Endothelial cell (in vitro differentiated cells): ENCODE data around the gene PPP6R2. TPM values are rescaled to one million over a fixed set of nuclear protein-coding genes. Genes with fewer than 3 reads are reported as not detected.

ENCODE experiments used
- DNase-seq: peaks from one replicate; pipeline ENCODE4 v3.0.0; 2021; ENCODE audit warnings: low spot score
- H3K27ac Mint-ChIP-seq: one replicate; pipeline ENCODE4 v1.8.0; 2021; ENCODE audit warnings: mixed read lengths, inconsistent platforms; ENCODE audit not compliant: unreplicated experiment
- H3K27me3 Mint-ChIP-seq: one replicate; pipeline ENCODE4 v1.8.0; 2021; ENCODE audit warnings: mild to moderate bottlenecking, moderate library complexity, mixed read lengths, inconsistent platforms; ENCODE audit not compliant: unreplicated experiment
- H3K36me3 Mint-ChIP-seq: one replicate; pipeline ENCODE4 v1.8.0; 2021; ENCODE audit warnings: mild to moderate bottlenecking, low read depth, mixed read lengths, inconsistent platforms; ENCODE audit not compliant: unreplicated experiment
- H3K4me1 Mint-ChIP-seq: one replicate; pipeline ENCODE4 v1.8.0; 2021; ENCODE audit warnings: mild to moderate bottlenecking, mixed read lengths, inconsistent platforms; ENCODE audit not compliant: unreplicated experiment
- H3K4me3 Mint-ChIP-seq: one replicate; pipeline ENCODE4 v1.8.0; 2021; ENCODE audit warnings: mild to moderate bottlenecking, mixed read lengths, inconsistent platforms; ENCODE audit not compliant: unreplicated experiment
- H3K9me3 Mint-ChIP-seq: one replicate; pipeline ENCODE4 v1.8.0; 2021; ENCODE audit warnings: mixed read lengths, inconsistent platforms; ENCODE audit not compliant: unreplicated experiment
- total RNA-seq: library from RNA; stranded (reverse); fragmentation: NEBNext Ultra II Directional; extraction: Animal tissue kit (Norgen Biotek cat#: 25700); gene quantifications from one replicate; pipeline ENCODE4 v1.2.1, GENCODE V29; 2021; ENCODE audit not compliant: unreplicated experiment
- TF ChIP-seq, protein P1 (sequence below): fragments of 200-600 bp; sonication (generic); IDR thresholded peaks from one replicate; pipeline ENCODE4 v1.5.0; 2021; ENCODE audit warnings: antibody characterized with exemption; ENCODE audit not compliant: unreplicated experiment

PPP6R2 gene
- total RNA-seq, 1 donor from 2014 or later, result 50.9 TPM

DNA sequence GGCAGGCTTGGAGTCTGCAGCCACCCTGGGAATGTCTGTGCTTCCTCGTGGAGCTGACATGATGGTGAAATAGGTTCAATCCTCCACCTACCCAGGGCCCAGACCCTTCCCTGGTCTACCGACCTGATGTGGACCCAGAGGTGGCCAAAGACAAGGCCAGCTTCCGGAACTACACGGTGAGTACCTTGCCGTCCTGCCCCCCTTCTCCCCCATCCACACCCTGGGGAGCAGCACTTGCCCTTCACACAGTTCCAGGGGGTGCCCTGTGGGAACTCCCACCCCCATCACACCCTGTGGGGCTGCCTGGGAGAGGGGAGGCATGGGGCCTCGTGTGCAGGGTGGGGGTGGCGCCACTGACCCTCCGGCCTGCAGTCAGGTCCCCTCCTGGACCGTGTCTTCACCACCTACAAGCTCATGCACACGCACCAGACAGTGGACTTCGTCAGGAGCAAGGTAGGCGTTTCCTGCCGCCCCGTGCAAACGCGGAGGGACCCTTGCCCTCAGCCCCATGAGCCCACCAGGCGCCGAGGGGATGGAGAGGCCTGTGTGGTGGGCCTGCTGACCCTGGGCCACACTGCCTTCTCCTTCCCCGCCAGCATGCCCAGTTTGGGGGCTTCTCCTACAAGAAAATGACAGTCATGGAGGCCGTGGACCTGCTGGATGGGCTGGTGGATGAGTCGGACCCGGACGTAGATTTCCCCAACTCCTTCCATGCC lies 144.3 kb downstream of the PPP6R2 start:
- Mint-ChIP-seq H3K9me3 (no peaks in the 10 kb centered on the region), H3K4me3 (no peak overlapping the region), H3K27me3 (peaks cover 9% of the 10 kb centered on the region), H3K36me3 (no peaks in the 10 kb centered on the region), H3K4me1 (peaks cover 7% of the 10 kb centered on the region), H3K27ac (no peak overlapping the region)
- TF ChIP-seq, protein P1, sequence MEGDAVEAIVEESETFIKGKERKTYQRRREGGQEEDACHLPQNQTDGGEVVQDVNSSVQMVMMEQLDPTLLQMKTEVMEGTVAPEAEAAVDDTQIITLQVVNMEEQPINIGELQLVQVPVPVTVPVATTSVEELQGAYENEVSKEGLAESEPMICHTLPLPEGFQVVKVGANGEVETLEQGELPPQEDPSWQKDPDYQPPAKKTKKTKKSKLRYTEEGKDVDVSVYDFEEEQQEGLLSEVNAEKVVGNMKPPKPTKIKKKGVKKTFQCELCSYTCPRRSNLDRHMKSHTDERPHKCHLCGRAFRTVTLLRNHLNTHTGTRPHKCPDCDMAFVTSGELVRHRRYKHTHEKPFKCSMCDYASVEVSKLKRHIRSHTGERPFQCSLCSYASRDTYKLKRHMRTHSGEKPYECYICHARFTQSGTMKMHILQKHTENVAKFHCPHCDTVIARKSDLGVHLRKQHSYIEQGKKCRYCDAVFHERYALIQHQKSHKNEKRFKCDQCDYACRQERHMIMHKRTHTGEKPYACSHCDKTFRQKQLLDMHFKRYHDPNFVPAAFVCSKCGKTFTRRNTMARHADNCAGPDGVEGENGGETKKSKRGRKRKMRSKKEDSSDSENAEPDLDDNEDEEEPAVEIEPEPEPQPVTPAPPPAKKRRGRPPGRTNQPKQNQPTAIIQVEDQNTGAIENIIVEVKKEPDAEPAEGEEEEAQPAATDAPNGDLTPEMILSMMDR, result no peak
- DNase-seq, result no peak

- Mint-ChIP-seq H3K4me1 (peaks cover 7% of the 10 kb centered on the region), H3K27me3 (peaks cover 9% of the 10 kb centered on the region), H3K4me3 (no peak overlapping the region), H3K9me3 (no peaks in the 10 kb centered on the region), H3K27ac (no peak overlapping the region), H3K36me3 (no peaks in the 10 kb centered on the region)
- TF ChIP-seq, protein P1, result no peak
- DNase-seq, result no peak
Measured at GRCh38 chr22:50488006-50488677, 145.0 kb downstream of the PPP6R2 start.

DNA sequence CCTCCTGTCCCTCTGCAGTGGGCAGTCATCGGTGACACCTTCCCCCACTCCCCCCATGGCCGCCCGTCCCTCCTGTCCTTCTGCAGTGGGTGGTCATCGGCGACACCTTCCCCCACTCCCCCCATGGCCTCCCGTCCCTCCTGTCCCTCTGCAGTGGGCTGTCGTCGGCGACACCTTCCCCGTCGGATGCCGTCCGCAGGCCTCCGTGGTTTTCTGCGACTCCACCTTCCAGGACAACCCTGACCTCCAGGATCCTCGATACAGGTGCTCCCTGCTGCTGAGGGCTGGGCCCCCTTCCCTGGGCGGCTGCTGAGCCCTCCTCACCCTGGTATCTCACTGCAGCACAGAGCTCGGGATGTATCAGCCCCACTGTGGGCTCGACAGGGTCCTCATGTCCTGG lies 145.8 kb downstream of the PPP6R2 start:
- TF ChIP-seq, protein P1, result no peak
- no peak for DNase-seq
- Mint-ChIP-seq H3K27me3 (peaks cover 9% of the 10 kb centered on the region), H3K4me3 (no peak overlapping the region), H3K27ac (no peak overlapping the region), H3K4me1 (peaks cover 7% of the 10 kb centered on the region), H3K36me3 (no peaks in the 10 kb centered on the region), H3K9me3 (no peaks in the 10 kb centered on the region)

GRCh38 chr22:50489363-50490243 lies 146.5 kb downstream of the PPP6R2 start:
- DNase-seq, result no peak
- TF ChIP-seq, protein P1, result no peak
- peaks cover 7% of the 10 kb centered on the region for H3K4me1 Mint-ChIP-seq
- no peaks in the 10 kb centered on the region for H3K9me3 Mint-ChIP-seq
- no peak overlapping the region for H3K4me3 Mint-ChIP-seq
- H3K36me3 Mint-ChIP-seq, result no peaks in the 10 kb centered on the region
- peaks cover 9% of the 10 kb centered on the region for H3K27me3 Mint-ChIP-seq
- H3K27ac Mint-ChIP-seq, result no peak overlapping the region
